ENCODE results near the gene ZNF500. TPM values are rescaled to one million over a fixed set of nuclear protein-coding genes. Genes with fewer than 3 reads are reported as not detected.
A peak's percentile ranks its signal among the peaks of the same experiment; 100 is the strongest.

The ZNF500 gene
- total RNA-seq, 1 experiment from 2014 or later: 18.3 TPM

- Histone ChIP-seq H4K20me1 (ENCODE audit: control insufficient read depth, insufficient read depth, insufficient read length) (no peaks in the 10 kb centered on the region), H3K27ac (ENCODE audit: insufficient read length, low read depth, low read length) (no peak overlapping the region), H4K5ac (ENCODE audit: insufficient read length, low read depth, low read length) (no peak overlapping the region), H2AK5ac (ENCODE audit: insufficient read length, low read length) (no peak overlapping the region), H3K23ac (ENCODE audit: insufficient read length, low read depth, low read length) (no peak overlapping the region), H2BK5ac (ENCODE audit: insufficient read length, low read length) (no peak overlapping the region), H2BK20ac (ENCODE audit: low read depth, low read length, poor library complexity, severe bottlenecking) (no peak overlapping the region), H3K79me1 (ENCODE audit: insufficient read depth, low read depth, low read length, poor library complexity, severe bottlenecking) (no peaks in the 10 kb centered on the region), H3K4ac (ENCODE audit: low read depth, low read length) (no peak overlapping the region), H3K9ac (ENCODE audit: extremely low read depth, insufficient read length, low read length) (no peak overlapping the region), H4K91ac (ENCODE audit: insufficient read length, low read depth, low read length) (no peak overlapping the region), H2BK15ac (ENCODE audit: low read depth, low read length) (no peak overlapping the region), H3K14ac (ENCODE audit: insufficient read depth, low read length) (no peak overlapping the region), H3K4me1 (ENCODE audit: insufficient read depth, low read length) (no peaks in the 10 kb centered on the region), H2AFZ (ENCODE audit: low read length) (no peak overlapping the region), H3K56ac (ENCODE audit: insufficient read length, low read depth, low read length) (no peak overlapping the region), H3K79me2 (ENCODE audit: insufficient read depth, low read length) (no peaks in the 10 kb centered on the region), H3K23me2 (ENCODE audit: insufficient read length, low read depth, low read length, poor library complexity, severe bottlenecking) (no peaks in the 10 kb centered on the region), H3K18ac (ENCODE audit: insufficient read length, low read depth, low read length) (no peak overlapping the region), H2BK12ac (ENCODE audit: insufficient read length, low read depth, low read length) (no peak overlapping the region), H3T11ph (ENCODE audit: low read length) (no peak overlapping the region), H2BK120ac (ENCODE audit: low read depth, low read length, poor library complexity, severe bottlenecking) (no peak overlapping the region), H4K8ac (replicated peaks; ENCODE audit: insufficient read length, low read depth, low read length) (no peak overlapping the region), H3K9me3 (ENCODE audit: control insufficient read depth, low read depth, low read length) (no peaks in the 10 kb centered on the region), H3K4me2 (ENCODE audit: insufficient read depth, insufficient read length, low read length) (no peak overlapping the region), H3K27me3 (ENCODE audit: insufficient read depth, low read length) (no peaks in the 10 kb centered on the region)
- Mint-ChIP-seq H3K4me1 (peaks cover 16 to 27% of the 10 kb centered on the region in 2 experiments), H3K4me3 (0 out of 5 replicates have a peak overlapping the region, but pooled peaks of 1 of the 2 experiments have one; percentile 12), H3K27me3 (ENCODE audit: low read depth) (no peaks in the 10 kb centered on the region; the same call in 1 of the 2 replicates), H3K27ac (peak overlapping the region; percentile 44 to 87 (median 53); a peak in 3 of 7 replicates), H3K9me3 (no peaks in the 10 kb centered on the region), H3K36me3 (ENCODE audit: insufficient read depth in 1 of 3, low read depth in 3 of 3) (peaks cover 0 to 4% (median 2%) of the 10 kb centered on the region in 3 experiments; a peak in 1 of 7 replicates)
- no peak for DNase-seq
- WGBS (ENCODE audit: extremely low coverage, insufficient read length, low lambda C conversion rate): no CpG with 5 or more reads among the region's 3 CpGs
- TF ChIP-seq CTCF (conservative IDR thresholded peaks at IDR 0.05): no peak
Measured at GRCh38 chr16:4745274-4745569, 21.7 kb downstream of the ZNF500 start.

Measured in H9 (cell line).